Measurements from ENCODE around the gene PLAAT4. TPM values are rescaled to one million over a fixed set of nuclear protein-coding genes. Genes with fewer than 3 reads are reported as not detected.

The PLAAT4 gene
- total and polyA plus RNA-seq, 10 of the 15 experiments (the other 5 are each of a cell fraction or from before 2014, with no cell fraction given), result 6.0 to 34.3 (median 12.4) TPM

DNA sequence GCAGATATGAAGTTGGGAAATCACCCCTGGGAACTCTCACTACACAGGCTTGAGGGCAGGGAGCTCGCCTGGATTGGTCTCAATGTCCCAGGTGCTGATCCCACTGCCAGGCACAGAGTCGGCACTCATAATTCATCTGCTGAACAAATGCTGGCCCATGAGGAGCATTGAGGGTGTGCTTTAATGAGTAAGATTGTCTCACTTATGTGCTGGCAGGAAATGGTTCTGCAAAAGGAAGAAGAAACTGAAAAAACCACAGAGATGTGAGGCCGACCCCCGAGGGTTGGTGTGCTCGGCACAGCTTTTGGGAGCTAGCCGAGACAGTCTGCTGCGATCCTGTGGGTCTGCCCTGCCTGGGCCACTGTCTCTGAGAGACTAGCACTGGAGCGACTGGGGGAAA, 17.2 kb downstream of the PLAAT4 start:
- FAIRE-seq, result peak; percentile 94
- Histone ChIP-seq H3K36me3 (ENCODE audit: control insufficient read depth in 2 of 2, insufficient read depth in 2 of 2, low read length in 1 of 2) (no peaks in the 10 kb centered on the region), H3K9ac (ENCODE audit: control insufficient read depth, insufficient read depth, low read length) (peak overlapping the region; percentile 60), H3K27me3 (replicated peaks in 1 of 2; ENCODE audit: control insufficient read depth in 2 of 2, insufficient read depth in 2 of 2, low read length in 1 of 2) (no peaks in the 10 kb centered on the region), H3K79me2 (ENCODE audit: control insufficient read depth, insufficient read depth, low read length) (no peaks in the 10 kb centered on the region), H3K27ac (ENCODE audit: control insufficient read depth, insufficient read depth) (peak overlapping the region; percentile 70), H3K4me3 (no peak overlapping the region; the same call in 1 of the 2 replicates), H2AFZ (ENCODE audit: control insufficient read depth, low read depth, low read length) (peak overlapping the region; percentile 80), H3K4me1 (ENCODE audit: control insufficient read depth, insufficient read depth, low read length) (peaks cover 23% of the 10 kb centered on the region), H3K9me3 (replicated peaks; ENCODE audit: control insufficient read depth, insufficient read depth, low read length) (no peaks in the 10 kb centered on the region), H4K20me1 (ENCODE audit: control insufficient read depth, insufficient read depth) (no peaks in the 10 kb centered on the region), H3K4me2 (ENCODE audit: control insufficient read depth, insufficient read depth) (peak overlapping the region; percentile 81)
- no TSS peak for BruUV-seq (replicated peaks)
- in situ Hi-C loops (cut with MboI) (no loop called here), intact Hi-C loops (cut with micrococcal nuclease; ENCODE audit: unreplicated experiment) (no loop called here)
- DNase-seq (ENCODE audit: low read depth, low spot score), result no peak
- ChIA-PET SMC1A (ENCODE audit: uncharacterized antibody, unreplicated experiment) (interaction anchor here (0.8 kb wide), 1 partner anchor 9 kb away, joined by 4 read pairs; the partner anchor contains the start of gene PLAAT2), POLR2A (interaction anchor here (0.6 to 1.1 kb wide), 2 partner anchors 10 to 332 kb away, joined by 3 to 4 read pairs; no protein-coding TSS in a partner anchor), CTCF (no interaction called here), RAD21 (ENCODE audit: unreplicated experiment) (no interaction called here)
- ATAC-seq, result peak; percentile 92
- 8% methylated on average over 8 of the region's 8 CpGs for WGBS (ENCODE audit: insufficient coverage, insufficient replicate concordance, low lambda C conversion rate, missing lambda C conversion rate)
- TF ChIP-seq BCL3 (IDR thresholded peaks at IDR 0.05; ENCODE audit: borderline replicate concordance, insufficient read depth, low read depth, low read length, poor library complexity, severe bottlenecking) (no peak), GABPA (IDR thresholded peaks at IDR 0.05; ENCODE audit: low read depth) (peak; percentile 52; the same call in 1 of the 2 replicates), SMAD1 (IDR thresholded peaks at IDR 0.05; ENCODE audit: low read depth, partially characterized antibody) (no peak), E2F8 (IDR thresholded peaks at IDR 0.05; ENCODE audit: low read depth, partially characterized antibody) (no peak), TCF7 (IDR thresholded peaks at IDR 0.05; ENCODE audit: borderline replicate concordance) (no peak), CREM (IDR thresholded peaks at IDR 0.05; ENCODE audit: low read depth) (no peak), CEBPB (IDR thresholded peaks at IDR 0.05; ENCODE audit: borderline replicate concordance in 1 of 2, low read depth in 2 of 2, low read length in 2 of 2) (no peak), NRF1 (conservative IDR thresholded peaks at IDR 0.05; ENCODE audit: low read depth, low read length) (no peak), CBFB (IDR thresholded peaks at IDR 0.05; ENCODE audit: low read depth) (0 out of 2 replicates have a peak, but pooled peaks have one; percentile 15), ZBTB40 (IDR thresholded peaks at IDR 0.05; ENCODE audit: borderline replicate concordance) (no peak), ATF7 (IDR thresholded peaks at IDR 0.05; ENCODE audit: low read depth) (no peak), RUNX3 (IDR thresholded peaks at IDR 0.05; ENCODE audit: low read length) (peak; percentile 91)
- TF ChIP-seq, protein P1, sequence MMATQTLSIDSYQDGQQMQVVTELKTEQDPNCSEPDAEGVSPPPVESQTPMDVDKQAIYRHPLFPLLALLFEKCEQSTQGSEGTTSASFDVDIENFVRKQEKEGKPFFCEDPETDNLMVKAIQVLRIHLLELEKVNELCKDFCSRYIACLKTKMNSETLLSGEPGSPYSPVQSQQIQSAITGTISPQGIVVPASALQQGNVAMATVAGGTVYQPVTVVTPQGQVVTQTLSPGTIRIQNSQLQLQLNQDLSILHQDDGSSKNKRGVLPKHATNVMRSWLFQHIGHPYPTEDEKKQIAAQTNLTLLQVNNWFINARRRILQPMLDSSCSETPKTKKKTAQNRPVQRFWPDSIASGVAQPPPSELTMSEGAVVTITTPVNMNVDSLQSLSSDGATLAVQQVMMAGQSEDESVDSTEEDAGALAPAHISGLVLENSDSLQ (IDR thresholded peaks at IDR 0.05), result no peak
- TF ChIP-seq, protein P2, sequence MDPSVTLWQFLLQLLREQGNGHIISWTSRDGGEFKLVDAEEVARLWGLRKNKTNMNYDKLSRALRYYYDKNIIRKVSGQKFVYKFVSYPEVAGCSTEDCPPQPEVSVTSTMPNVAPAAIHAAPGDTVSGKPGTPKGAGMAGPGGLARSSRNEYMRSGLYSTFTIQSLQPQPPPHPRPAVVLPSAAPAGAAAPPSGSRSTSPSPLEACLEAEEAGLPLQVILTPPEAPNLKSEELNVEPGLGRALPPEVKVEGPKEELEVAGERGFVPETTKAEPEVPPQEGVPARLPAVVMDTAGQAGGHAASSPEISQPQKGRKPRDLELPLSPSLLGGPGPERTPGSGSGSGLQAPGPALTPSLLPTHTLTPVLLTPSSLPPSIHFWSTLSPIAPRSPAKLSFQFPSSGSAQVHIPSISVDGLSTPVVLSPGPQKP (IDR thresholded peaks at IDR 0.05; ENCODE audit: low read depth, low read length), result no peak
